NT2/D1 (cell line): ENCODE results near the gene LEMD1.

Source experiments
- SUZ12 ChIP-seq: IDR thresholded peaks from 2 replicates; pipeline ENCODE4 v1.6.1; 2011; ENCODE audit not compliant: insufficient read length, insufficient read depth; ENCODE audit errors: extremely low read depth
- YY1 ChIP-seq: IDR thresholded peaks from 2 replicates; pipeline ENCODE4 v1.6.1; 2011; ENCODE audit not compliant: insufficient read length, insufficient read depth
- ZNF274 ChIP-seq: IDR thresholded peaks from 2 replicates; pipeline ENCODE4 v1.6.1; 2011; ENCODE audit warnings: mild to moderate bottlenecking, low read depth, low read length

DNA sequence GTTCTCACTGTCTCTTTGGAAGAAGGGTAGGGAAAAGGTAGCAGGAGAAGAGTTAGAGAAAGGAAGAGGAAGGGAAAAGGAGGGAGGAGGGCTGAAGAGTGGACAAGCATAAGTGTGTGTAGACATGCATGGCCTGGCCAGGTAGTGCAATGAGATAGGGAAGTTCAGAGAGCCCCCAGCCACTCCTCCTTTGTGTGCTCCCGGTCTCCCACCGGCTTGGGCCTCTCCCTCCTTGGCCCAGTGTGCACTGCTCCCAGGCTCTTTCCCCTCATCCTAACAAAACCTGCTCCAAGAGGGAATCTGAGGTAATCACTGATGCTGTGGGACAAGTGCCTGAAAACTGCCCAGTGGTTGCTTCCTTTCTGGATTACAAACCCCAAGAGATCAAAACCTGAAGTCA lies 10.3 kb upstream of the LEMD1 start:
- TF ChIP-seq SUZ12 (no peak), YY1 (no peak), ZNF274 (no peak)
